Measurements from ENCODE around the gene HOXB5. TPM values are rescaled to one million over a fixed set of nuclear protein-coding genes. Genes with fewer than 3 reads are reported as not detected.

The HOXB5 gene
- total RNA-seq = 0.10 TPM in 1 of 2 replicates, not detected in the other

DNA sequence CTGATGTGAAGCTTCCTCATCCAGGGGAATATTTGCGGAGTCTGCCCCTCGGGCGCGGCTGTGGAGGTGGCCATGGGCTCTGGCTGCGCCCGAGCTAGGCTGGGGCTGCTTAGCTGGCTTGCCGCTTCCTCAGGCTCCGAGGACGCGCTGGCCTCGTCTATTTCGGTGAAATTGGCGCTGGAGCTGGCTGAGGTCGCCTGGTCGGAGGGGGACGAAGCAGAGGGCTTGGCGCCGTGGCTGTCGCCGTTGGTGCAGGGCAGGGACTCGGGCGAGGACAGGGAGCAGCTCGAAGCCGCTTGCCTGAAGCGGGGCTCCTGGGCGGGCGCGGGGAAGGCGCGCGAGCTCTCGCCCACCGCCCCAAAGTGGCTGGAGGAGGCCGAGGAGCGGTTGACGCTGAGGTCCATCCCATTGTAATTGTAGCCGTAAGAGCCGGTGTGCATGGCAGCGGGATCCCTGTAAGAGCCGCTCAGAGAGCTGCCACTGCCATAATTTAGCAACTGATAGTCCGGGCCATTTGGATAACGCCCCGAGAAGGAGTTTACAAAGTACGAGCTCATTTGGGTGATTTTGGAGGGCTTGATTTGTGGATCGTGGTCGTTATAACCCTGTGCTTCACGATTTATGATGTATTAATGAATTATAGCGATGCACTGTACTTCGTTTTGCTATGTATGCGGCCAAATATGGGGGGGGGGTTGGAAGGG is at the start of gene HOXB5:
Gene HOXB5, minus strand, starts transcription at position 654 of the 704 bp plus-strand sequence. Its CDS starts 97 bp downstream, at position 557.
- no peak for DNase-seq (ENCODE audit: low spot score)
- intact Hi-C loops (cut with micrococcal nuclease) = loop anchor here (1.0 to 10.0 kb wide), 4 partner anchors 286 to 568 kb away; no protein-coding TSS in a partner anchor
- Mint-ChIP-seq H3K4me1 (ENCODE audit: low read depth) (peaks cover 58% of the 10 kb centered on the region), H3K4me3 (peak within 1 kb of the TSS; percentile 82), H3K27me3 (ENCODE audit: insufficient read depth) (peaks cover 76% of the 10 kb centered on the region), H3K27ac (peak within 1 kb of the TSS; percentile 34), H3K36me3 (ENCODE audit: low read depth) (peaks cover 7% of the 10 kb centered on the region), H3K9me3 (no peaks in the 10 kb centered on the region)

DNA sequence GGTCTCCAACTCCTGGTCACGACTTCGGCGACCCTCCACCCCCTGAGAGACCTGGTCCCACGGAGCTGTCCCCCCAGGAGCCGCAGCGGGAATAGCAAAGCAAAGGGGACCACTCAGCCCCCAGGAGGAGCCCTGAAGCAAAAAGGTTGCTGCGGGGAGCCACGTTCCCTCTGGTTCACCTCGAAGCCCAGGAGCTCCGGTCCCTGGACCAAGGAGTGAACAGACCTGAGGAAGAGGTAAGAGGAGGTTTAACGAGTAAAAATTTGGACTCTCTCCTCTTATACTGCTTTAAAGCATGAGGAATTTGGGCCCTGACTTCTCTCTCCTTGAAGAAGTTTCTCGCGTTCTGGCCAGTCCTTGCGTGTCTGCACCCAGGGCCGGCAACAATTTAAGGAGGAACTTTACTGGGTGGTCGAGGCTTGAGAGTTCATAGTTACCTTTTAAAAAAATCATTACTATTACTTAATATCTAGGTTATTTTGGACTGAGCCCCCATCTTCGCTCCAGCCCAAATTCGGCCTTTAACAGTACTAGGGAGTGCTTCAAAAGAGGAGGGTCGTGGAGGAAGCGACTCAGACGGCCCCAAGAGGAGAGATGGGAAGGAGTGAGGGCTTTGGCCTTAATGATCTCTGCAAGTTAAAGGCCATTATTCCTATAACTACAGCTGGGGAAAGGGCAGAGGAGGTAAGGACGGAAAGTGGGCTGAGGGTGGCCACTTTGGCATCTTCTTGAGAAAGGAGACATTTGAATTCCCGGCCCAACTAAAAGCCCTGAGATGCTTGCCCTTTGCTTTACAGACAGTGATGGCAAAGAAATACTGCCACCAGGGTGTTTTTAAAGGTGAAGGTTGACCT is 49.5 kb upstream of the HOXB5 start:
- H3K36me3 Mint-ChIP-seq (ENCODE audit: low read depth) = peaks cover 2% of the 10 kb centered on the region
- H3K27me3 Mint-ChIP-seq (ENCODE audit: insufficient read depth) = peaks cover 88% of the 10 kb centered on the region
- DNase-seq (ENCODE audit: low spot score) = no peak
- intact Hi-C loops (cut with micrococcal nuclease) = loop anchor here (10.0 kb wide), 1 partner anchor 352 kb away; the partner anchor contains the start of gene IGF2BP1
- no peak overlapping the region for H3K4me3 Mint-ChIP-seq
- H3K27ac Mint-ChIP-seq = no peak overlapping the region
- peaks cover 13% of the 10 kb centered on the region for H3K4me1 Mint-ChIP-seq (ENCODE audit: low read depth)
- H3K9me3 Mint-ChIP-seq = no peaks in the 10 kb centered on the region

DNA sequence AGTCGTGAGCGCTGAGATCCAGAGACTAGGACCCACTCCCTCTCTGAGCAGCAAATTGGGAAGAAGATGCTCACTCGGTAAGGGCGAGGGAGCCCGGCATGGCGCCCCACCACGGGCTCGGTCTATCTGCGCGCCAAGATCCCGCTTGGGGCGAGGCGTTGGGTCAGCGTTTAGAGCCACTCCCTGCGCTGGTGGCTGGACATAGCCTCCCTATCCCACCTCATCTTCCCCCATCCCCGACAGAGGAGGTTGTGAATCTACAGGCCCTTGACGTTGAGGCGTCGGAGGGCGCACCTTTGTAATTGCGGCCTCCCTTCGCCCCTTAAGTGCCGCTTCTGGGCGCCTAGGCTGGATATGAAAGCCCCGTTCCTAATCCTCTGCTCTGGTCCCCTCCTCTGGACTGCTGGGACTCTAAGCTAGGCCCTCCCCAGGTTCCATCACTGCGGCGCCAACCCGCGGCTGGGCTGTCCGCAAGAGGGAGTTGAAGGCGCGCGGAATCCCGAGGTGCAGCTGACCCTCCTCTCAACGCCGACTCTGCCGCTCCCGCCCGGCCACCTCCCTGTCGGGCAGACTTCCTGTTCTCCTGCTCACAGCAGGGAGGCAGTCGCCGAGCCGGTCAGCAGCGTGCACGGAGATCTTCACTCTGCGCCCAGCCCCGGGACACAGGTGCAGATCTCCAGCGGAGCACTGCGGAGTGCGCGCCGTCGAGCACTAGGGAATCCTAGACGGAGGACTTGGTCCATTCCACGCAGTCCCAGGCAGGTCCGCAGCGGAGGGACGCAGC is 48.7 kb upstream of the HOXB5 start:
- peaks cover 13% of the 10 kb centered on the region for H3K4me1 Mint-ChIP-seq (ENCODE audit: low read depth)
- H3K36me3 Mint-ChIP-seq (ENCODE audit: low read depth) = peaks cover 2% of the 10 kb centered on the region
- DNase-seq (ENCODE audit: low spot score) = no peak
- no peaks in the 10 kb centered on the region for H3K9me3 Mint-ChIP-seq
- H3K4me3 Mint-ChIP-seq = no peak overlapping the region
- no peak overlapping the region for H3K27ac Mint-ChIP-seq
- intact Hi-C loops (cut with micrococcal nuclease) = loop anchor here (10.0 kb wide), 1 partner anchor 353 kb away; the partner anchor contains the start of gene IGF2BP1
- H3K27me3 Mint-ChIP-seq (ENCODE audit: insufficient read depth) = peaks cover 90% of the 10 kb centered on the region

DNA sequence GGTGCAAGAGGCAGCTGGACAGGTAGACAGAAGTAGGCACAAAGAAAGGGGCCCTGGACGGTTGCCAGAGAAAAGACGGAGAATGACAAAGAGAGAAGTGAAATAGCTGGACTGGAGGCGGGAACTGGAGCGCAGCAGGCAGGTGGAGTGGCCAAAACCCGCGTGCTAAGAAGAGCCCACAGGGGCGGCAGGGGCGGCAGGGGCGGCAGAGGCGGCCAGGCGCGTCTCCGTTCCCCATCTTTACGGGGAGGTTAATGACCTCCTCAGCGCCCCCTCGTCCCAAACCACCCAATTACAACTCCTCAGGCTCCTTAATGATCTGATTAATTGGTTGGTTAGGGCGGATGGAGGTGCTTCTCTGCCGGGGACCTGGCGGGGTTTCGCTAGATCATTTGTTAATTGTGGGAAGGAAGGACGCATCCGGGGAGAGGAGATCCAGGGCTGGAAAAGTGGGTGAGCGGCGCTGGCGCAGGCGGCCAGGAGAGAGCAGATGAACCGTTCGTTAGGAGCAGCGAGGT is 48.0 kb upstream of the HOXB5 start:
- no peak overlapping the region for H3K4me3 Mint-ChIP-seq
- no peak for DNase-seq (ENCODE audit: low spot score)
- no peaks in the 10 kb centered on the region for H3K9me3 Mint-ChIP-seq
- intact Hi-C loops (cut with micrococcal nuclease) = loop anchor here (10.0 kb wide), 1 partner anchor 353 kb away; the partner anchor contains the start of gene IGF2BP1
- H3K27ac Mint-ChIP-seq = peak overlapping the region; percentile 51
- peaks cover 2% of the 10 kb centered on the region for H3K36me3 Mint-ChIP-seq (ENCODE audit: low read depth)
- H3K4me1 Mint-ChIP-seq (ENCODE audit: low read depth) = peaks cover 17% of the 10 kb centered on the region
- peaks cover 94% of the 10 kb centered on the region for H3K27me3 Mint-ChIP-seq (ENCODE audit: insufficient read depth)

DNA sequence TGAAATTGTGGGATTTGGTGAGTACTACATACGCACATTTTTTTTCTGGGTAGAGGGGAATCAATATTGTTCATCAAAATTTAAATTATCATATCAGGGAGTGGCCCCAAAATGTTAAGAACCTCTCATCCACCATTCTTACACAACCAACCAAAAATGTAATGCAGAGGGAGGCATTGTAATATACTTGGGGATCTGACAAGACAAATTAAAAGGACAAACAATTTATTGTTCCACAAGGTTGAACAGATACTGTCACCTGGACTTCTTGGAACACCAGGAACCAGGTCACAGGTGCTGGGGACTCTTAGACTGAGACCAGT is 47.2 kb upstream of the HOXB5 start:
- intact Hi-C loops (cut with micrococcal nuclease) = loop anchor here (10.0 kb wide), 1 partner anchor 354 kb away; the partner anchor contains the start of gene IGF2BP1
- peaks cover 2% of the 10 kb centered on the region for H3K36me3 Mint-ChIP-seq (ENCODE audit: low read depth)
- H3K4me1 Mint-ChIP-seq (ENCODE audit: low read depth) = peaks cover 19% of the 10 kb centered on the region
- H3K4me3 Mint-ChIP-seq = no peak overlapping the region
- no peak for DNase-seq (ENCODE audit: low spot score)
- H3K9me3 Mint-ChIP-seq = no peaks in the 10 kb centered on the region
- H3K27ac Mint-ChIP-seq = no peak overlapping the region
- H3K27me3 Mint-ChIP-seq (ENCODE audit: insufficient read depth) = peaks cover 98% of the 10 kb centered on the region

DNA sequence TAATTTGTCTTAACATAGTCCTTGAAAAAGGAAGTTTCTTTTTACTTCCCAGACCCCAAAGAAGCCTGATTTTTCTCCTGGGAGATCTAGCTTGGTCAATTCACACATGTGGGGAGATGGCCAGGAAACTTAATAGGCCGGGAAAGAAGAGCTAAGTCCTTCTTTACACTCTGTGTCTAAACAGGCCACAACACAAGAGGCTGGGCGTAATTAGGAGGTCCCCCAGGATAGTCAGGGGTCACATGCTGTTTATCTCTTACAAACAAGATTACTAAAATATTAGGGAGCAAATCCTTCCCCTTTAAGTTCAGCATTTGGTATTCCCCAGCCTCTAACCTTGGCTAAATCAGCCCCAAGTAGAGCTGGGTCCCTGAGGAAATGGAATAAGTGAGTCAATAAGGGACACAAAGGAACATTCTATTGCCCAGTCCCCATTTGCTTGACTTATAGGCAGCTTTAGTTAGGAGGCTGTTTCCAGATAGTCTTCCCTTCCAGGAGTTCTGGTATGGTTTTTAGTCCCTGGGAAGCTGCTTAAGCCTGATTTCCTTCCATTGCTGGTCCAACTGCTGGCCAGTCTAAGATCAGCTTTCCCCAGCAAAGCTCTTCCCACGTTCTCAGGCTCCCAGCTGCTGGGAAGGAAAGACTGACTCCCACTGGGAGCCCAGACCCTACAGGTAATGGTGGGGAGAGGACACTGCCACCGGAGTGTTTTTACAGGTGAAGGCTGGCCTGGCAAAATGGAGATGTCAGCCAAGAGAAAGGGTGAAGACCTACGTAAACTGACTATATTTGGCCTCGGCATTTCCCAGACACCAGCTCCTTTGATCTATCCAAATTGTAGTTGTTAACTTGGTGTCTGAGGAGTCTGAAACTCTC is 46.6 kb upstream of the HOXB5 start:
- Mint-ChIP-seq H3K4me1 (ENCODE audit: low read depth) (peaks cover 19% of the 10 kb centered on the region), H3K9me3 (no peaks in the 10 kb centered on the region), H3K4me3 (no peak overlapping the region), H3K36me3 (ENCODE audit: low read depth) (peaks cover 2% of the 10 kb centered on the region), H3K27ac (no peak overlapping the region), H3K27me3 (ENCODE audit: insufficient read depth) (peaks cover 98% of the 10 kb centered on the region)
- intact Hi-C loops (cut with micrococcal nuclease) = loop anchor here (5.0 to 10.0 kb wide), 2 partner anchors 107 to 355 kb away; partner anchors contain the start of gene IGF2BP1
- no peak for DNase-seq (ENCODE audit: low spot score)

DNA sequence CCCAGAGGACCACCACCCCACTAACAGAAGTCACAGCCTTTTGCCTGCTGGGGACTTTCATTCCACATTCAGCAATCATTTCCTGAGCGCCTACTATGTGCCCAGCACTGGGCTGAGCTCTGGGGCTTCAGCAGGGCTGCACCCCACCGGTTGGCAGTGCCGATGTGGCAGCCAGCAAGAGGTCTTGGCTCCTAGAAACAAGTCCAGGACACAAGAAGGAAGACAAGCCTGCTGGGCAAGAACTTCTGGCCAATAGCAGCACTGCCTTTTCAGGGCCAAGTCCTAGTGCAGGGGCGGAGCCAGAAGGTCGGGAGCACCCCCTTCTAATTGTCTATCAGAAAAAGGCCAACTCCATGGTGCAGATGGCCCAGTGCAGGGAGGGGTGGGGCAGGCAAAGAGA is 45.6 kb upstream of the HOXB5 start:
- Mint-ChIP-seq H3K36me3 (ENCODE audit: low read depth) (peaks cover 2% of the 10 kb centered on the region), H3K4me3 (no peak overlapping the region), H3K4me1 (ENCODE audit: low read depth) (peaks cover 19% of the 10 kb centered on the region), H3K27ac (no peak overlapping the region), H3K27me3 (ENCODE audit: insufficient read depth) (peaks cover 97% of the 10 kb centered on the region), H3K9me3 (no peaks in the 10 kb centered on the region)
- intact Hi-C loops (cut with micrococcal nuclease) = loop anchor here (5.0 kb wide), 1 partner anchor 108 kb away; no protein-coding TSS in a partner anchor
- no peak for DNase-seq (ENCODE audit: low spot score)

DNA sequence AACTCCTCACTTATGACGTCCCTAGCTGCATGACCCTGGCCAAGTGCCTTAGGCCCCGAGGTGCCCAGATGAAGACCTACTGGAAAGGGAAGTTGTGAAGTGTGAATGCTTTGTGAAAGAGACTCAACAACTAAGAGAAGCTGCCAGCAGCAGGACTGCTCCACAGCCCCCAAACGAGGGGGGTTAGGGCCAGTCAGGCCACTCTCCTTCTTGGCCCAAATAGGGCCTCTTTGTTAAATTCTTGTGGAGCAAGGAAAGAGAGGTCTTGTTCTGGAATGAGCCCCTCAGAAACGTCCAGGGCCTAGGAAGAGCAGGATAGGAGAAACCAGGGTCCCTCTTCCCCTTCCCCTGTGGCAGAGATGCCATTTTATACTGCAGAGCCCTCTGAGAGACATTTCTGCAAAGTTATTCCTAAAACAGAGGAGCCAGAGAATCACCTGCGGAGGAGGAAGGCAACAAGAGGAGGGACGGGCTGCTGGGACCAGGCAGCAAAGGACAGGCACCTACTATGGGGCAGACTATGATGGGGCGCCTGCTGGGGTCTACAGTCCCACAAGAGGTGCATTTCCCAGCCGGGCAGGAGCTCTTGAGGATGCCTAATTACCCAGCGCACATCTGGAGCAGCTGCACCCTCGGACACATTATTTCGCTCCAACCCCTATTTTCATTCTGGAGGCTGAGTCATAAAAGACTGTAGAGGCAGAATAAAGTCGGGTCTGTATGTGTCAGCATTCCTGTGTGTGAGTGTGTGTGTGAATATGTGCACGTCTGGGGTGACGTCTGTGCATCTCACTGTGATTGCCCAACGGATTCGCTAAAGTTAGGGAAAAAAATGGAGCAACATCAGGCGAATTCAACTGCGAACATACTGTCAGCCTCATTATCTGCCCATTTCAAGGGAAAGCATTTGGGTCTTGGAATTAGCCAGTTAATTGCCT is 44.0 kb upstream of the HOXB5 start:
- no peaks in the 10 kb centered on the region for H3K9me3 Mint-ChIP-seq
- intact Hi-C loops (cut with micrococcal nuclease) = loop anchor here (5.0 kb wide), 1 partner anchor 110 kb away; no protein-coding TSS in a partner anchor
- no peak for DNase-seq (ENCODE audit: low spot score)
- no peak overlapping the region for H3K27ac Mint-ChIP-seq
- peaks cover 94% of the 10 kb centered on the region for H3K27me3 Mint-ChIP-seq (ENCODE audit: insufficient read depth)
- H3K4me1 Mint-ChIP-seq (ENCODE audit: low read depth) = peaks cover 17% of the 10 kb centered on the region
- H3K36me3 Mint-ChIP-seq (ENCODE audit: low read depth) = peaks cover 2% of the 10 kb centered on the region
- H3K4me3 Mint-ChIP-seq = no peak overlapping the region

DNA sequence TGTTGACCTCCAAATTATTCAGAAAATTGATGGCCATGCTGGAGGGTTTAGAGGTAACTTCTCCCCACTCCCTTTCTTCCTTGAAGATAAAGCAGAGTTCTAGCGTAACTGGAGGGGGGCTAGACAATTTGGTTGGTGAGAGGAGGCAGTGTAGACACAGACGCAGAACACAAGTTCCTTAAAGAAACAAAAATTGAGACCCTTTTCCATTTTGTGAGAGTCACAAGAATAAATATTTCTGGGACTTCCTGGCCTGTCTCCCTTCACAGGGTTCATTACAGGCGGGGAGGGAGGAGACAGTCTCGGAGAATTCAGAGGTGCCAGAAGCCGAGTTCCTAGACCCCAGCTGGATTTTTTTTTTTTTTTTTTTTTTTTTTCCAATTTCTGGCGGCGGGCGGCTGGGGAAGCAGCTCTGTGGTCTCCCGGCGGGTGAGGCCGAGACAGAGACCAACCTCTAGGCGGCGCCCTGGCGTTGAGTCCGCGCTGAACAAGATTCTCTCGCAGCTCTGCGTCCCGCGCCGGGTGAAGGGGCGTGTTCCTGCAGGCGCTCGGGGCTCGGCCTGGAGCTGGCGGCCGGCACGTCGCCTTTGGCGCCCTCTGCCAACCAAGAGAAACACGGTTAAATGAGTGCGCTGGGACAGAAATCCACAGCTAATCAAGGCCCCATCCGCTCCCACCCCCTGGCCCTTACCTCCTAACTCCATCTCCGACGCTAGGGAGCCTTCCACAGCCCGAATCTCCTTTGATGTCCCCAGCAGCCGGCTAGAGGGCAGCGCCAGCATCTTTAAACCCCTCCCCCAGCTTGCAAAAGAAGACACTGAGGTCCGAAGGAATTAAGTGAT is 42.8 kb upstream of the HOXB5 start:
- H3K27ac Mint-ChIP-seq = no peak overlapping the region
- intact Hi-C loops (cut with micrococcal nuclease) = loop anchor here (5.0 kb wide), 1 partner anchor 111 kb away; no protein-coding TSS in a partner anchor
- DNase-seq (ENCODE audit: low spot score) = peak; percentile 52
- H3K36me3 Mint-ChIP-seq (ENCODE audit: low read depth) = no peaks in the 10 kb centered on the region
- no peaks in the 10 kb centered on the region for H3K9me3 Mint-ChIP-seq
- peaks cover 12% of the 10 kb centered on the region for H3K4me1 Mint-ChIP-seq (ENCODE audit: low read depth)
- H3K4me3 Mint-ChIP-seq = no peak overlapping the region
- H3K27me3 Mint-ChIP-seq (ENCODE audit: insufficient read depth) = peaks cover 90% of the 10 kb centered on the region

DNA sequence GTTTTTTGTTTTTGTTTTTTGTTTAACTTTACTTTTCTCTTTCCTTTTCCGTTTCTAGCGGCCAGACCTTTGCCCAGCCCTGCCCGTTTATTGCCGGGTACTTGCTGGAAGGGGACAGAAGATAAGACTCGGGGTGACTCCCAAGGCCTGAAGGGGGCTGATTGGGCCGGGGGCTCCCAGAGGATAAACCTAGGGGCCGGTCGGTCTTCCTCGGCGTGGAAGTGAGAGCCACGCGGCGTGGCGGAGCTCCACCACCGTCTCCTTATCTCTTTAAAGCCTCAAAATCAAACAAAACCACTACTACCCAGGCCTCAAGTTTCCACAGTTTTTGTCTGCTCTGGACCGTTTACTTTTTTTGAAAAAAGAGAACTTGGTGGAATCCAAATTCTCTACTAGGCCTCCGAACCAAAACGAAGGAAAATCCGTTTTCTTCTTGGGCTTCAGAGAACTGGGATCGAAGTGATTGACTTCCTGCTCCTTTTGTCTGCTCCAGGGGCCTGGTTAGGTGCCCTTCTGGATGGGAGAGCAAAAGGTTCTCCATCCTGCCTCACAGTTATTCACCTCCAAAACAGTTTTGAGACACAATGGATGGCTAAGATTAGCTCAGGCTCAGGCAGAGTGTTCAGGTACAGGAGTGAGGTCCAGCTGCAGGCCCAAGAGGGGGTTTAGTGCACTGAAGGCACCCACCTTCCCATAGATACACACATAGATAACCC is 41.1 kb upstream of the HOXB5 start:
- peak overlapping the region; percentile 12 for H3K27ac Mint-ChIP-seq
- H3K27me3 Mint-ChIP-seq (ENCODE audit: insufficient read depth) = peaks cover 89% of the 10 kb centered on the region
- H3K36me3 Mint-ChIP-seq (ENCODE audit: low read depth) = no peaks in the 10 kb centered on the region
- peaks cover 10% of the 10 kb centered on the region for H3K4me1 Mint-ChIP-seq (ENCODE audit: low read depth)
- intact Hi-C loops (cut with micrococcal nuclease) = loop anchor here (5.0 kb wide), 1 partner anchor 113 kb away; no protein-coding TSS in a partner anchor
- H3K9me3 Mint-ChIP-seq = no peaks in the 10 kb centered on the region
- no peak for DNase-seq (ENCODE audit: low spot score)
- H3K4me3 Mint-ChIP-seq = peak overlapping the region; percentile 26
